Epithelial cell of prostate (primary cell): ENCODE results near the gene NGLY1.
A peak's percentile ranks its signal among the peaks of the same experiment; 100 is the strongest.

Experiments
- DNase-seq: peaks from one replicate; pipeline ENCODE4 v3.0.0-alpha.2; 2011; ENCODE audit warnings: low read depth, low spot score
- H3K27ac ChIP-seq: fragments of 450-650 bp; 2 replicates; pipeline ENCODE4 v1.5.1; 2017; ENCODE audit warnings: mild to moderate bottlenecking

NGLY1 gene

DNA sequence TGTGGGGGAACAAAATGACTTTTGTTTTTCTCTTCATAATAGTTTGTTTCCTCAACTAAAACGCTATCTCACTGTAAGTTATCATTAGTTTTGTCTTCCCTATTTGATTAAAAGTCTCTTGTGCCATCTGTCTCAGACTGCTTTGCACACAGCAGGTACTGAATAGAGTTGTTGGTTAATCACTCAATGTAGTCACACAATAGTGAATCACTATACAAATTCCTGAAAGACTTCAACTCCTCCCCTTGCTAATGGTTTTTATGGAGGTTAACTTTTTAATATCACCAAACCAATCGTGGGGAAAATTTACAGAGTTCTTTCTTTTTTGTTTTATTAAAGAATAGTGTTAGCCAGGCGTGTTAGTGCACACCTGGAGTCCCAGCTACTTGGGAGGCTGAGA lies 2.6 kb upstream of the NGLY1 start:
- DNase-seq: no peak
- H3K27ac ChIP-seq: peak overlapping the region; percentile 12

- no peak for DNase-seq
- no peak overlapping the region for H3K27ac ChIP-seq
Observed at GRCh38 chr3:25784971-25785370, 1.7 kb upstream of the NGLY1 start.

DNA sequence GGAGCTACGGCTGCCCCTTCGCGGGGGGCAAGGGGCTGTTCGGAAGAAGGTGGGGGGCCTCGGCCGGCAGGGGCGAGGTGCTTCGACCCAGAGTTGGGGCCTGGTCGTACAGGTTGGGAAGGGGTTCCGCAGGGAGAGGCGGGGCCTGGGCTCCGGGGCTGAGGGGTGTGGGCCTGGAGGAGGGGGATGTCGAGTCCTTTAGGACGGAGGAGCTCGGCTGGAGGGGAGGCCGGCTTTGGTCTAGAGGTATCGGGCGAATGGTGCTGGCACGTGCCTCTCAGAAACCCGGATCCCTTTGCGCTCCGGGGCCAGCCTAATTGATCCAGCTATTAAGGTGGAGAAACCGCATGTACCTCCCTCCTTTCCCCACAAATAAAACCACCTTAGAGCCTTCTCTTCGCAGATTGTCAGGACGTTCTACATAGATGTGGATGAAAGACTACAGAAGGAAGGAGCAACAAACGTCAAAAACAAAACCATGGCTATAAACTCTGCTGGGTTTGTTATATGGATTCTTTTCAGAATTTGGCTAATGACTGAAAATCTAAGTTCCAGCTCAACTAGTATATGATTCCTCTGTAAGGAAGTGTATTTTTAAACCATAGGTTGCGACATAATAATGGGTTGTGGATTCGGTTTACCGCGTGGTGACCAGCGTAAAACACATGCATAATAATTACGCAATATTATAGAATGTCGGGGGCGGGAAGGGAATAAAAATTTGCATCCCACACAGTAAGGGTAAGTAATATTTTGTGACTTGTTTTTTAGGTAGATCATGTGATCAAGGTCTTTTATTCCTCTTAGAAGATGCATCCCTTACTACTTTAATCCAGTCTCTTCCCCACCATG lies 644 bp upstream of the NGLY1 start:
- peak overlapping the region; percentile 68 for H3K27ac ChIP-seq
- no peak for DNase-seq

DNA sequence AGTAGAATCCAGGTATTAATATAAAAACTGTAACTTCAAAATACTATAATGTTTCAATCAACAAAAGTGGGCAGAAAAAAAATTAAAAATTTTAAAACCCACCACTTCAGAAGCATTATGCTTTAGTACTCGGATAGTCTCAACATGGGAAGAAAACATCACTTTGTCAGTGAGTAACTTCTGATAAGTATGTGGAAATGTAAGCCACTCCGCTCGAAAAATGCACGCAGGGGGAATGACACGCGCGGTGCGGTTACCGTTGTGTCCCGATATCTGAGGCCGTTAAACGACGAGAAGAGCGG lies 656 bp downstream of the NGLY1 start:
- peak overlapping the region; percentile 68 for H3K27ac ChIP-seq
- DNase-seq: no peak

DNA sequence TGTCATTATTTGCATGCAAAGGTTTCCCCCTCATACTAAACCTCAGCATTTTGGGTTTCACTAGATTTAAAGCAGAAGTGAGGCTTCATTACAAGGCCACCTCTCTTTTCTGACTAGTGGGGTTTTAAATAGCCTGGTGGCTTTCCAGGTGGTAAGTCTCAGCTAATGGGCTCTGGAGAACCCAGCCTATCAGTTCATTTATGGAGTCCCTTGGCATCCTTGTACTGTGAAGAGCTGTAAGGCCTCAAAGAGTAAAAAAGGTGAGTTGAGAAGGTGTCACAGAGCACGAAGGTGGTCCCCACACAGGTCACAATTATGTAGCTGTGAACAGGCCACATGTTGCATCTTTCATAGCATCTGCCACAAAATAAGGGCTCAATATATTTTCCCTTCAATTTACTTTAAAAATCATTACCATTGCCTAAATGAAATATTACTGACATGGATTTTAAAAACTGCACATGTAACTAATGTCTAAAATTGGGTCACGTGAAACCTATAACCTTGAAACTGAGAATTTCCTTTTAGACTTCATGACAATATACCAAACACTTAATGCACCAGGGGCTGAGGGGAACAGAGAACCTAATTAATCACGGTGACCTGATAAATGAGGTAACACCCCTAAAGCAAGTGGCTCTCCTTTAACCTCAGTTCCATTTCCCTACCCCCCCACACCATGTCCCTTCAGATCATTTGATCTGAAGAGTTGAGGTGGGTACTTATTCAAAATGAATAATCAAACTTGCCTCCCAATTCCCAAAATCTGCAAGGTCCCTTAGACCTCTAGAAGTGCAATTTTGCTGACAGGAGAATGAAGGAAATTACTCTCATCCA lies 1.3 kb downstream of the NGLY1 start:
- no peak overlapping the region for H3K27ac ChIP-seq
- no peak for DNase-seq

GRCh38 chr3:25781145-25781757 lies 2.0 kb downstream of the NGLY1 start:
- DNase-seq: no peak
- no peak overlapping the region for H3K27ac ChIP-seq

GRCh38 chr3:25780618-25781017 lies 2.6 kb downstream of the NGLY1 start:
- DNase-seq: no peak
- H3K27ac ChIP-seq: no peak overlapping the region

DNA sequence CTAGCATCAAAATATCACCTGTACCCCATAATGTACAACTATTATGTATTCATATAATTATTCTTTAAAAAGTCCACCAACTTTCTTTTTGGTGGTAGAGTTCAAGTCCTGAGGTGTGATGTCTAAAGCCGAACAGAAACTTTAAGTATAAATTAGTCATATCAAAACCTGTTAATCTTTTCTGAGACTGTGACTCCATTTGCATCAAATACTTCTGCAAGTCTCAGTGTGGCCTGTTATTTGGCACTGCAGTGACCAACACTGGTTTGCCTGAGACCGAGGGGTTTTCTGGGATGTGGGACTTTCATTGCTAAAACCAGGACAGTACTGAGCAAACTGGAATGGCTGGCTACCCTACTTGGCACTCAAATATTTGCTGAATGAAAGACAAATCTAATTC lies 7.3 kb downstream of the NGLY1 start:
- no peak overlapping the region for H3K27ac ChIP-seq
- no peak for DNase-seq

DNA sequence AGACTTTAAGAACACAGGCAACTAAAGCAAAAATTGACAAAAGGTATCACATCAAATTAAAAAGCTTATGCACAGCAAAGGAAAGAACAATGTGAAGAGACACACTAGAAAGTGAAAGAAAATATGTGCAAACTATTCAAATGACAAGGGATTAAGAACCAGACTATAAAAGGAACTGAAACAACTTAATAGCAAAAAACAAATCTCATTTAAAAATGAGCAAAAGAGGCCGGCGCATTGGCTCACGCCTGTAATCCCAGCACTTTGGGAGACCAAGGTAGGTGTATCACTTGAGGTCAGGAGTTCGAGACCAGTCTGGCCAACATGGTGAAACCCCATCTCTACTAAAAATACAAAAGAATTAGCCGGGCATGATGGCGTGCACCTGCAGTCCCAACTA lies 14.4 kb downstream of the NGLY1 start:
- no peak for DNase-seq
- no peak overlapping the region for H3K27ac ChIP-seq

GRCh38 chr3:25751725-25752124 lies 31.5 kb downstream of the NGLY1 start:
- H3K27ac ChIP-seq: no peak overlapping the region
- DNase-seq: no peak

GRCh38 chr3:25751048-25751447 lies 32.2 kb downstream of the NGLY1 start:
- no peak for DNase-seq
- no peak overlapping the region for H3K27ac ChIP-seq

DNA sequence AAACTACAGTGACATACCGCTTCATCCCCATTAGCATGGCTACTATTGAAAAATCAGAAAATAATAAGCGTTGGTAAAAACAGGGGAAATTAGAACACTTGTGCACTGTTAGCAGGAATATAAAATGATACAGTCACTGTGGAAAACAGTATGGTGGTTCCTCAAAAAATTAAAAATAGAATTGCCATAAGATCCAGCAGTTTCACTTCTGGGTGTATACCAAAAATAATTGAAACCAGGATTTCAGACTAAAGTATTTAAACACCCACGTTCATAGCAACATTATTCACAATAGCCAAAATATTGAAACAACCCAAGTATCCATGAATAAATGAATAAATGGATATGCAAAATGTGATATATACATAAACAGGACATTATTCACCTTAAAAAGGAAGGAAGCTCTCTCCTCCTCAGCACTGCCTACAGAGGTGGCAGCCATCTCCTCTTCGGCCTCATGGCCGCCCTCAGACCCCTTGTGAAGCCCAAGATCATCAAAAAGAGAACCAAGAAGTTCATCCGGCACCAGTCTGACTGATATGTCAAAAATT lies 34.1 kb downstream of the NGLY1 start:
- DNase-seq: no peak
- no peak overlapping the region for H3K27ac ChIP-seq

GRCh38 chr3:25748189-25748588 lies 35.1 kb downstream of the NGLY1 start:
- H3K27ac ChIP-seq: no peak overlapping the region
- DNase-seq: no peak

- H3K27ac ChIP-seq: peak overlapping the region; percentile 44
- DNase-seq: peak; percentile 46
Observed at GRCh38 chr3:25747033-25747432, 36.2 kb downstream of the NGLY1 start.

DNA sequence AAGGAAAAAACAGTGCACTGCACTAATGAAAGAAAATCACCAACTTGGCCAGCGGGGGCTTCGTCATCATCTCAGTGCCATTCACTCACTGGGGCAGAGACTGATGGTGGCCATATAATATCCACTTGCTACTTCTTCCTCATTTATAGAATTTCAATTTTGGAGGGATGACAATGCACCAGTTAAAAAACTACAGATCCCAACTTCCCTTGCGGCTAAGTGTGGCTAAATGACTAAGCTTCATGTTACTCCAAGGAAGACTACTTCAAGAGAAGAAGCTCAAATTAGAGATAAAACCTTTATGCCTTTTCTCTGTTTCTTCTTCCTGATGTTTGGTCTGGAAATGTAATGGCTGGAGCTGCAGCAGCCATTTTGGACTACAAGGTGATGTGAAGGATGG lies 38.8 kb downstream of the NGLY1 start:
- H3K27ac ChIP-seq: no peak overlapping the region
- no peak for DNase-seq

GRCh38 chr3:25728101-25728500 lies 55.1 kb downstream of the NGLY1 start:
- DNase-seq: no peak
- no peak overlapping the region for H3K27ac ChIP-seq

DNA sequence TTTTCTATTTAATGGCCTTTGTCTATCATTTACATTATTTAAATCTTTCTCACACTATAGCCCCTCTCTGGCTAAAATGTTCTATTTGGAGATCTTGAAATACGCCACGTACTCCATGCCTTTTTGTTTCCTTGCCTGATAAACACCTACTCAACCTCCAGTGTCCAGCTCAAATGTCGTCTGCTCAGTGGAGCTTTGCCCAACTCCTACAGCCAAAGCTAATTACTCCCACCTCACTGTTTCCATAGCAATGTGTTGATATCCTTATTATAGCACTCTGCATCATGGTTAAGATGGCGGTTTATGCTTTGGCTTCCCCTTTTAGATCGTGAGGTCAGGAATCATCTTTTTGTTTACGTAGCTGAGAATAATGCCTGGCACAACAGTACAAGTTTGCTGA lies 55.9 kb downstream of the NGLY1 start:
- no peak overlapping the region for H3K27ac ChIP-seq
- no peak for DNase-seq

DNA sequence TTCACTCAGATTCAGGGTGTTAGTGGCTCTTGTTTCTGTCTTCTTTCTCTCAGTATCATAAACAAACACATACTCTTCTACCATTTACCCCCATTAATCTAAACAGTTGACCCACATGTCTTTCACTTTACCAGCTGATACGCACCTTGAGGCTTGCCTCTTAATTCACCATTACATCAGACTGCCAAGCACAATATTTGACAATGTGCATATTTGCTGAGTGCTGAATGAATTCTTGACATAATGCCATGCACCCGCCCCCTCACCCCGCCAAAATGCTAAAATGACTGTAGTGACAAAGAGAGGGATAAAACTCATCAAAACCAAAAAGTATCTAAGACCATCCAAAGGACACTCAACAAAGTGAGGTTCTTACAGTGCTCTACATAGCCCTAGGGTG lies 57.4 kb downstream of the NGLY1 start:
- no peak for DNase-seq
- peak overlapping the region; percentile 70 for H3K27ac ChIP-seq

GRCh38 chr3:25724948-25725645 lies 58.1 kb downstream of the NGLY1 start:
- DNase-seq: peak; percentile 36
- H3K27ac ChIP-seq: peak overlapping the region; percentile 70

DNA sequence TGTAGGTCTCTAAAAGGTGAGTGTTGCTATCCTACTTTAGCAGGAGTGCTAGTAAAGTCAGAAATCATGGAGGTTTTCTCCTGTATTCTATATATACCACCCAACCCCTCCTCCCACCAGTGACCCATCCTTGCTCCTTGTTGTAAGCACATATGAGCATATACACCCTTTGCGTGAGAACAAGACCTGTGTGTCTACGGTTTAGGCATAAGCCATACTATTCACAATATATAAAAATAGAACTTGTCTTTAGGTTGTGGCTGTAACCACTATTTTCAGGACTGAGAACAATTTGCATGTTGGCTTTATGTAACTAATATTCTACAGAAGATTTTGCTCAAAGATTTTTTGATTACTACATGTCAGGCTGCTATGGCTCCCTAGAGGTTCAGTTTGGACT lies 59.4 kb downstream of the NGLY1 start:
- H3K27ac ChIP-seq: peak overlapping the region; percentile 70
- no peak for DNase-seq
